ENCODE measurements around the gene SOCS1. TPM values are rescaled to one million over a fixed set of nuclear protein-coding genes. Genes with fewer than 3 reads are reported as not detected.

SOCS1 gene
- total and polyA plus RNA-seq, 9 of the 15 experiments (the other 6 are each of a cell fraction or from before 2014, with no cell fraction given) = 0.04 to 7.5 (median 2.3) TPM

GRCh38 chr16:11251525-11252481, 4.2 kb downstream of the SOCS1 start (continued):
- TF ChIP-seq E2F8 (IDR thresholded peaks at IDR 0.05; ENCODE audit: low read depth, partially characterized antibody) (peak; percentile 53), CREB1 (IDR thresholded peaks at IDR 0.05) (no peak), CREB1 (CRISPR knock-in tag; IDR thresholded peaks at IDR 0.05) (0 out of 2 replicates have a peak, but pooled peaks have one; percentile 34), ATF1 (CRISPR knock-in tag; IDR thresholded peaks at IDR 0.05) (no peak), ATF1 (tag; IDR thresholded peaks at IDR 0.05) (peak; percentile 75), ZNF124 (CRISPR knock-in tag; IDR thresholded peaks at IDR 0.05) (no peak), EP400 (IDR thresholded peaks at IDR 0.05) (peak; percentile 39; the same call in 1 of the 2 replicates), ZNF655 (CRISPR knock-in tag; IDR thresholded peaks at IDR 0.05) (no peak), MAFG (tag; conservative IDR thresholded peaks at IDR 0.05) (peak; percentile 22; the same call in 1 of the 2 replicates), RBFOX2 (IDR thresholded peaks at IDR 0.05; ENCODE audit: low read depth, low read length) (peak; percentile 42), RCOR1 (IDR thresholded peaks at IDR 0.05; ENCODE audit: borderline replicate concordance in 1 of 2, low read depth in 2 of 2, low read length in 2 of 2) (peak in 1 of 2 experiments; percentile 56; a peak in 1 of 4 replicates), GABPB1 (CRISPR knock-in tag; IDR thresholded peaks at IDR 0.05) (0 out of 2 replicates have a peak, but pooled peaks have one; percentile 39), USF1 (CRISPR knock-in tag; IDR thresholded peaks at IDR 0.05) (no peak), PTRF (tag; IDR thresholded peaks at IDR 0.05) (no peak), NKRF (IDR thresholded peaks at IDR 0.05; ENCODE audit: borderline replicate concordance) (0 out of 2 replicates have a peak, but pooled peaks have one; percentile 30), ZNF347 (CRISPR knock-in tag; IDR thresholded peaks at IDR 0.05; ENCODE audit: low read depth) (no peak), CREM (IDR thresholded peaks at IDR 0.05; ENCODE audit: low read depth) (peak; percentile 77), KDM1A (IDR thresholded peaks at IDR 0.05) (peak; percentile 27 to 61; a peak in 3 of 4 replicates), SMARCA4 (IDR thresholded peaks at IDR 0.05) (peak; percentile 64), BHLHE40 (IDR thresholded peaks at IDR 0.05; ENCODE audit: low read length) (0 out of 2 replicates have a peak, but pooled peaks have one; percentile 8), MTA2 (IDR thresholded peaks at IDR 0.05; ENCODE audit: low read depth) (no peak)

Measured in K562 (cell line).